ENCODE measurements around the gene MAS1.

DNA sequence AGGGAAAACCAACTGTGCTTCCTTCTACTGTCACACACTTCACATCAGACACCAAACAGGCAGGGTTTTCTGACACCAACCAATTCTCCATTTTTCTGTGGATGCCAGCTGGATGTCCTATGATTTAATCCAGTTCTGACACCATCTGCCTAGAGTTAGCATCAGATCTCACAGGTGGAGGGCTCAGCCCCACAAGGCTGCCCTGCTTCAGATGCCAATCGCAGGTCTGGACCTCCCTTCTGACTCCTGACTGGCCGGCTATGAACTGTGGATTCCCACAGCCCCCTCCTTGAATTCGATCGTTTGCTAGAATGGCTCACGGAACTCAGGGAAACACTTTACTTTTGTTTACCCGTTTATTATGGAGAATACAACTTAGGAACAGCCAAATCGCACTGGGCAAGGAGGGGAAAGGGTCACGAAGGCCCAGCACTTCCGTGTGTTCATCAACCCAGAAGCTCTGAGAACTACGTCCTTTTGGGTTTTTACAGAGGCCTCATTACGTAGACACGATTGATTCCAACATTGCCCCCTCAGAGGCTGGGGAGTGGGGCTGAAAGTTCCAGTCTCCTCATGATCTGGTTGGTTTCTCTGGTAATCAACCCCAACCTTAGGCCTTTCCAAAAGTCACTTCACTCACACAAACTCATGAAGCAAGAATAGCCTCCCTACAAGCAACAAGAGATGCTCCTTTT lies 25.4 kb upstream of the MAS1 start:
- no peak for TF ChIP-seq EZH2 (IDR thresholded peaks at IDR 0.05; ENCODE audit: insufficient read depth, poor library complexity, severe bottlenecking)
- no peak for TF ChIP-seq EZH2phosphoT487 (IDR thresholded peaks at IDR 0.05; ENCODE audit: insufficient read depth, low read depth)

All from GM23248 (cell line).